Activated T-cell treated with anti-CD3 and anti-CD28 coated beads for 24 hours (primary cell): Measurements from ENCODE around the gene CDK10.
"Not testable (repeated sequence)": the region's sequence is repeated elsewhere in the genome, so short reads cannot be mapped to it uniquely, and the experiment has no call there.

Experiments used
- DNase-seq: peaks from one replicate; pipeline ENCODE4 v3.0.0-alpha.2; 2020; ENCODE audit warnings: low read depth

The CDK10 gene

GRCh38 chr16:89695875-89696669, 9.6 kb downstream of the CDK10 start:
- no peak for DNase-seq

- DNase-seq: no peak
Measured at GRCh38 chr16:89696670-89697128, 10.2 kb downstream of the CDK10 start.

DNA sequence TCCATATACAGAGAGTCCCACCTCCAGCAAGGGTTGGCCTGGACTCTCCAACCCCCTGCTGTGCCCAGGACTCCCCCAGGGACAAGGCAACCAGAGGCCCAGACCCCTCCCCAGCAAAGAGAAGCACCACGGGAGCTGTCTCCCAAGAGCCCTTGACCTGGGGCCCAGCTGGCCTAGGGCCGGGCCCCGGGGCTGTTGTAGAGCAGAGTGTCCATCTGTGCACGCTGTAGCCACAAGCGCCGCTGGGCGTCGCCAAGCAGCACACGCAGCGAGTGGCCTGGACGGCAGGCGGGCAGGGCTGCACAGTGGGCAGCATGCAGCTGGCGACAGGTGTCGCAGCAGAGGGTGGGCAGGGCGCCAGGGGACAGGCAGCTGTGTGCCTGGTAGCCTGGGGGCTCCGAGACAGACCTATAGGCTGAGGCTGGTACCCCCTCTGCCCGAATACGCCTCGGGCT, 10.7 kb downstream of the CDK10 start:
- DNase-seq: no peak

DNA sequence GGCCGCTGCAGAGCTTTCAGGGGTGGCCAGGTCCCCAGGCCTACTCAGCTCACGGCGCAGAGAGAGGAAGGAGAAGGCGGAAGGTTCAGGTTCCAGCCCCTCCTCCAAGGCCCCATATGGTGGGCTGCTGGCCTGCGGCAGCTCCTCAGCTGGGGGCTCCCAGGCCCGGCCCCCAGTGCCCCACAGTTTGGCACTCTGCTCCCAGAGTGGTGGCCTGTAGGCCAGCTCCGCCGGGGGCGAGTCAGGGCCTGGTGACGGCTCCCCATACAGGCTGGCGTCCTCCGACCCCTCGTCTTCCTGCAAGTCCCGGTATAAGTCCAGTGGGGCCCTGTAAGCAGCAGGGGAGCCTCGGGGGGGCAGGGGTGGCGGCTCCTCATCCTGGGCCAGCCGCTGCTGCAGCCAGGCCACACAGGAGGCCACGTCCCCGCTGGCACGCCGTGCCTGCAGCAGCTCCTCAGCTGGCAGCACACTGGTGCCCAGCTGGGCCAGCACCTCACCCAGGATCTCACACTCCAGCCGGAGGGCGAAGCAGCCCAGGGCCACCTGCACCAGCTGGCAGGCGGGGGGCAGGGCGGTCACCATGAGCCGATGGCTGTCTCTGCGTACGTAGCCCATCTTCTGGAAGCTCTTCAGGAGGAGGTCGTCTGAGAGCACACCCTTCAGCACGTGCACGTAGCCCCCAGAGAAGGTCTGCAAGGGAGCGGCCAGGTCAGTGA, 11.3 kb downstream of the CDK10 start:
- DNase-seq: no peak

- DNase-seq: not testable (repeated sequence)
Measured at GRCh38 chr16:89698717-89699116, 12.2 kb downstream of the CDK10 start.

GRCh38 chr16:89699629-89700099, 13.2 kb downstream of the CDK10 start:
- not testable (repeated sequence) for DNase-seq

DNA sequence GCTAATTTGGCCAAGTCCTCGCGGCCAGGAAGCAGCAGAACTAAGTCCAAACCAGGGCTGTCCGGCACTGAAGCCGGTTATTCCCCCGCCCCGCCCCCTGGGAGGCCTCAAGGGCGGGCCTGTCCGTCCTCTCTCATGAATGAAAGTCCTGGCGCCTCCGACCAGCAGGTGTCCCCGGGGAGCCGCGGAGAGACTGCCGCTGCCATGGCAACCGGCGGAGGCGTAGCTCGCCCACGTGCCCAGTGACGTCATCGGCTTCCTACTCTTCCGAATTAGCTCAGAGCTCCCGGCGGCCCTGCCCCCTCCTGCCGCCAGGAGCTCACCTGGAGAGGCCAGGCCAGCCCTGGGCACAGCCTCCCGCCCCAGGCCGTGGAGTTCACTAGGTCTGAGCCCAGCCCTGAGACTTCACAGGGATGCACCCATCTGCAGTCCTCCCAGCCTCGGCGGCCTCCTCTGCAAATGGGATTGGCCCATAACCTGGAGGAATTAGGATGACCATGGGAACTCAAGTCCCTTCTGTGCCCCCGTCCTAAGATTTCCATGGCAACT, 13.7 kb downstream of the CDK10 start:
- peak; percentile 95 for DNase-seq

- no peak for DNase-seq
Measured at GRCh38 chr16:89700649-89701424, 14.3 kb downstream of the CDK10 start.

DNA sequence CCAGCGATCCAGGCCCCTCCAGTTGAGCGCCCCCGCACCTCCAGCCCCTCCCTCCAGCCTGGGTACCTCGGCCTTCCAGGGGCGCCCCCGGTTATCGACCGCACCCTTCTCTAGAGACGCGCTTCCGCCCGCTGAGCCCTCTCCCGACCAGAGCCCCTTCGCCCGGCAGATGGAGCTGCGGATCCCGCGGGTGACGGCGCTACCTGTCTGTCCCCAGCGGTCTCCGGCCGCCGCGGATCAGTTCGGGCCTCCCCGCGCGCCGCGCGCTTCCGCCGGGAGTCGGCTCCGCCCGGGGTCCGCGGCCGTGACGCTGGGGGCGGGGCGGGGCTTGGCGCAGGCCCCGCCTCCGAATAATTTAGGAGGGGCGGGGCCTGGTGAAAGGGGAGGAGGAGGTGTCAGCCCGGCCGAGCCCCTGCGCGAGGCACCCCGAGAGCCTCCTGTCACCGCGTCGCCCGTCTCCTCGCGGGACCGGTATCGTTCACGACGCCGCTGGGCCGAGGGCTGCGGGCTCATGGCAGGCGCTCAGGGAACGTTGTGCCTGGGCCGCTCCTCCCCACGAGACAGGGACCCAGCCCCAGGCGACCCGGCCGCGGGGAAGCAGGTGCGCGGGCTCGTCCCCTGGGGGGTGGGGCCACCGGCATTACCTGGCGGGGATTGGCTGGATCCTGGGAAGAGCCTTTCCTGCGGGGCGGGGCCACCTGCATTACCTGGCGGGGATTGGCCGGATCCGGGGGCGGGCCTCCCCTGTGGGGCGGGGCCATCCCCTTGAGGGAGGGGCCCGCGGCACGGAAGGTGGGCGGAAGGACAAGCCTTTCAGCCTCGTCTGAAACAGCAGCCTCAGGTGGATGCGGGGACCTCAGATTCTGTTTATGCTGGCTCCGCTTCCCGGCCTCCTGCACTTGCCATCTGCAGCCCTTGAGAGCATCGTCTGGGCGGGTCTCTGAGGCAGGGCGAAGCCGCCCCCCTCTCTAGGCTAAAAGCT, 15.2 kb downstream of the CDK10 start, which contains the start of gene SPATA2L:
Gene SPATA2L, minus strand, starts transcription at position 281 of the 982 bp plus-strand sequence. CDS start 473 bp downstream, outside the sequence.
- peak; percentile 96 for DNase-seq

GRCh38 chr16:89704281-89704680, 17.8 kb downstream of the CDK10 start:
- no peak for DNase-seq

- DNase-seq: no peak
Measured at GRCh38 chr16:89705006-89705405, 18.5 kb downstream of the CDK10 start.

DNA sequence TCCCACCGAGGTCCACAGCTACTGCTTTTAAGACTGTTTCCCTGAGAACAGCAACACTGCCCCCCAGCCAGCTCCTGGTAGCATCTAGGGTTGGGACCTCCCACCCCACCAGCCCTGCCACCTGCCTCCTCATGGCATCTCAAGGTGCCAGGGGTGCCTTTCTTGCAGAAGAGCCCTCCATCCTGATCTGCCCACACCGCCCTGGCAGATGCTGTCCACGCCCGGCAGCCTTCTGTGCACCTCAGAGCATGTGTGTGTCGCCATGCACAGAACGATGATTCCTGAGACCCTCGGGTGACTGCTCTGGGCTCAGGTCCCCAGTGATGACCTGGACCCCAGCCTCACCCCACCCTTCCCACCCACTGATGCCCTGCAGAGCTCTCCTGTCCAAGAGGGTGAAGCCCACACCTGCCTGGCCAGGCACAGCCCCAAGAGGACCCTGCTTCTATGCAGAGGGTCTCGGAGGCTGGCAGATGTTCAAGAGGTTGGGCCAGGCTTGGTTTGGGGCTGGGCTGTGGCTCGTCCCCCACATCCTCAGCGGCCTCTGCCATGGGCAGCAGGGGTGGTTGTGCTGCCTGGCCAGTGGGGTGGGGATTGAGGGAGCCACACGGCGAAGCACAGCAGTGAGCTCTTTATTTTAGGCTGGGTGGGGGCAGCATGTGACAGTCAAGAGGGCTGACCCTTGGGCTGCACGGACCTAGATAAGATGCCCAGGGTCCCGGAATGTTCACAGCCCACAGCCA, 20.2 kb downstream of the CDK10 start:
- DNase-seq: no peak

GRCh38 chr16:89707695-89708094, 21.2 kb downstream of the CDK10 start:
- DNase-seq: no peak

DNA sequence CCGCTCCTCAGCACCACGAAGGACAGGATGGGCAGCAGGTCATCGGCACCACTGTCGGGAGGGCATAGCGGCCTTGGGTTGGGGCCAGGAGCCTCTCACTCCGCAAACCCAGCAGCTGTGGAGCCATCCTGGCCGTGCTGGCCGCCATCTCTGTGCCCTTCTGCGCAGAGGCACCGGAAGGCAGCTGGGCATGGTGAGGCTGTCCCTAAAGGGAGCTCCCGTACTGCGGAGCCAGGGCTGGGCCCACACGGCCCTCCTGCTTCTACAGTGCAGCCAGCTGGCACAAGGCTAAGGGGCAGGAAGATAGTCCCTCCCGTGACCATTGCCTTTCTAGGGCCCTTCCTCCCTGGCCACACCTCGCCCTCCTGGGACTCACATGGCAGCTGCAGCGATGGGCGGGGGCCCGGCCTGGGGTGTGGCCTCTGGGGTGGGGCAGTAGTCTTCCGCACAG, 22.0 kb downstream of the CDK10 start:
- no peak for DNase-seq

GRCh38 chr16:89709166-89709565, 22.7 kb downstream of the CDK10 start:
- no peak for DNase-seq

GRCh38 chr16:89709716-89710432, 23.4 kb downstream of the CDK10 start:
- no peak for DNase-seq

- DNase-seq: no peak
Measured at GRCh38 chr16:89710709-89711564, 24.4 kb downstream of the CDK10 start.

DNA sequence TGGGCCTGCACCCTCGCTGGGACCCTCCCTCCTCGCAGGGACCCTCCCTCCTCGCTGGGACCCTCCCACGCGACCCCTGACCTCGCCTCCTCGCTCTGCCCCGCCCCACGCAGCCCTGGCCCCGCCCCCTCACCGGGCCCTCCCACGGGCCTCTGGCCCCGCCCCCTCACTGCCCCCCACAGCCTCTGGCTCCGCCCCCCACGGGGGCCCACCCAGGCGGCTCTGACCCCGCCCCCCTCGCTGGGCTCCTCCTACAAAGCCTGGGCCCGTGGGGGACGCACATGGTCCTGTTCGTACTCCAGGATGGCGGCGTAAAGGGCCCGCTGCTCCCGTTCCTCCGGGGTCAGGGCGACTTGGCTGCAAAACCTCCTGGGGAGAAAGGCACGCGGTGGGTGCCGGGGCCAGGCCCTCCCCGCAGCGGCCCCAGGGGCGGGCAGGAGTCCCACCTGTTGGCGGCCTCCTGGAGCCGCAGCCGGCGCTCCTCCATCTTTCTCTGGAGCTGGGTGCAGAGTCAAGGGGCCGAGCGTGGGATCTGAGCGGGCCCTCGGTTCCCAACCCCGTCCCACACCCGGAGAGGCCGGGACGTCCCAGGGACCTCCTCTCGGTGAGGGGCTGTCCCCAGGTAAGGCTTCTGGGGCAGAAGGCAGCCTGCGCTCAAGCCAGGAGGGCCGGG, 25.2 kb downstream of the CDK10 start:
- DNase-seq: no peak
